Ectodermal cell (in vitro differentiated cells): ENCODE results near the gene ANKDD1B.

Source experiments
- H3K27ac ChIP-seq: 2 replicates; pipeline ENCODE4 v1.7.0; 2013; ENCODE audit warnings: mild to moderate bottlenecking, low read depth, low read length; ENCODE audit not compliant: insufficient read depth, poor library complexity, severe bottlenecking
- H3K27me3 ChIP-seq: 2 replicates; pipeline ENCODE4 v1.7.0; 2013; ENCODE audit warnings: mild to moderate bottlenecking, low read length; ENCODE audit not compliant: insufficient read depth, control insufficient read depth, poor library complexity, severe bottlenecking
- H3K36me3 ChIP-seq: one replicate; pipeline ENCODE4 v1.7.0; 2013; ENCODE audit warnings: low read length; ENCODE audit not compliant: control insufficient read depth, insufficient read depth
- H3K4me1 ChIP-seq: one replicate; pipeline ENCODE4 v1.7.0; 2013; ENCODE audit warnings: low read length; ENCODE audit not compliant: control insufficient read depth, insufficient read depth
- H3K4me3 ChIP-seq: 2 replicates; pipeline ENCODE4 v1.7.0; 2013; ENCODE audit warnings: low read depth, low read length, control low read depth; ENCODE audit not compliant: insufficient read depth
- H3K9me3 ChIP-seq: 2 replicates; pipeline ENCODE4 v1.7.0; 2013; ENCODE audit warnings: mild to moderate bottlenecking, low read length, moderate library complexity; ENCODE audit not compliant: control insufficient read depth
- WGBS, 2 experiments: methylation state at CpG; one replicate each; pipeline ENCODE4 v1.1.7; 2013; ENCODE audit warnings: missing lambda C conversion rate in 2 of 2; 5-methylcytosine and 5-hydroxymethylcytosine counted together

The ANKDD1B gene

DNA sequence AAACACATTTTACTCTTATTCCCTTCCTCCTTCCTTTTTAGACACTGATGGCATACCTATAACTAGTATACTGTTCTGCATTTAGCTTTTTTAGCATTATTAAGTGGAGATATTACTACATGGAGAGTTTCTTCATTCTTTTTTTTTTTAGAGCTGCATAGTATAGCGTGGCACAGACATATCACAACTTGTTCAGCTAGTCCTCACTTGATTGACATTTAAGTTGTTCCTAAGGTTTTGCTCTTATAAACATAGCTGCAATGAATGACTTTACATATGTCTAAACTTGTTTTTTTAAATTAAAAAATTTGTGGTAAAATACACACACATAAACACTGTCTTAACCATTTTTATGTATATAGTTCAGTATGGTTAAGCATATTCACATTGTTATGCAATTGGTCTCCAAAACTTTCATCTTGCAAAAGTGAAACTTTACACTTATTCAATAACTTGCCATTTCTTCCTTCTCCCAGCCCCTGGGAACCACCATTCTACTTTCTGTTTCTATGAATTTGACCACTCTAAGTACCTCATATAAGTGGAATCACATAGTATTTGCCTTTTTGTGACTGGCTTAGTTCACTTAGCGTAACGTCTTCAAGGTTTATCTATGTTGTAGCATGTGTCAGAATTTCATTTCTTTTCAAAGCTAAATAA is 48.7 kb downstream of the ANKDD1B start:
- 83 to 97% methylated on average over 2 to 3 of the region's 3 CpGs for WGBS, 2 experiments
- Histone ChIP-seq H3K4me1 (peaks cover 3% of the 10 kb centered on the region), H3K36me3 (no peaks in the 10 kb centered on the region), H3K4me3 (no peak overlapping the region), H3K27ac (no peak overlapping the region), H3K27me3 (no peaks in the 10 kb centered on the region), H3K9me3 (no peaks in the 10 kb centered on the region)

DNA sequence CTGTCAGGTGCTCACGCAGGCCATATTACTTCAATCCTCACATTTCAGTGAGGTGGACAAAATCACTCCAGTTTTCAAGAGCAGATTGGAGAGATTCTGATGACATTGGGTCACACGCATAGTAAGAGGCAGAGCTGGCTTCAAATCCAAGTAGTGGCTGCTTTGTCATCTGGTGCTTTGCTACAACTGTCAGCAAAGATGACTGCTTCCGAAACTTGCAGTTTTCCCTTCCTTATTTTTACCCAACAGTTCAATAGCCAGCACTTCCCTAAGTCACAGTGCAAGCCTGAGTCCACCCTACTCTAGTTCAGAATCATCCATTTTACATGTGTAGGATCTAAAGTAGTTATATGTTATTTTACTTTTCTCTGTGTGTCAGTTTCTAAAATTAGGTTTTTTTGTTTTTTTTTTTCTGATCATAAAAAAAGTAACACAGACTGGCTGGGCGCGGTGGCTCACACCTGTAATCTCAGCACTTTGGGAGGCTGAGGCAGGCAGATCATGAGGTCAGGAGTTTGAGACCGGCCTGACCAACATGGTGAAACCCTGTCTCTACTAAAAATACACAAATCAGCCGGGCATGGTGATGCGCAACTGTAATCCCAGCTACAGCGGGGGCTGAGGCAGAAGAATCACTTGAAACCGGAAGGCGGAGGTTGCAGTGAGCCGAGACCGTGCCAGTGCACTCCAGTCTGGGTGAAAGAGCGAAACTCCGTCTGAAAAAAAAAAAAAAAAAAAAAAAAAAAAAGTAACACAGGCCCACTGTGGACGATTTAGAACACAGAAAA is 49.6 kb downstream of the ANKDD1B start:
- Histone ChIP-seq H3K4me3 (no peak overlapping the region), H3K27me3 (no peaks in the 10 kb centered on the region), H3K27ac (no peak overlapping the region), H3K9me3 (no peaks in the 10 kb centered on the region), H3K4me1 (no peaks in the 10 kb centered on the region), H3K36me3 (no peaks in the 10 kb centered on the region)
- WGBS, 2 experiments, result 91 to 93% methylated on average over 16 of the region's 16 CpGs

DNA sequence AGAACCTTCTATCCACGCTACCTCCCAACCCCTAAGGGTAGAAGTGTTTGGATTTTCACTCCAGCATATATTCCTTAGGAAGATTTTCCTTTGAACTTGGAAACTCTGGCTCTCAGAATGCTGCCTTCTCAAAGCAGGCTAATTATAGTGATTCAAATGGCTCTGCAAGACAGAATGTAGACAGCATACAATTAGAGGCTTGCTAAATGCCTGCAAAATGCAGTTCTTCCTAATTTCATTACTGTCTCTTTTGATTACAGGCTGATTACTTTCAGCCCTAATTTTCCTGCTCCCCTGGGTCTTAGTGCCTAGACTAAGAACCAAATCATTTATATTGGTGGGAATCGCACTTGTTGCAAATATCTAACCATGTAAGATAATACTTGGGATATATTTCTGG is 50.8 kb downstream of the ANKDD1B start:
- no peaks in the 10 kb centered on the region for H3K27me3 ChIP-seq
- H3K9me3 ChIP-seq, result no peaks in the 10 kb centered on the region
- WGBS, 2 experiments, result 83% methylated on average over 1 to 2 of the region's 2 CpGs
- H3K36me3 ChIP-seq, result no peaks in the 10 kb centered on the region
- no peak overlapping the region for H3K4me3 ChIP-seq
- no peak overlapping the region for H3K27ac ChIP-seq
- peaks cover 4% of the 10 kb centered on the region for H3K4me1 ChIP-seq

DNA sequence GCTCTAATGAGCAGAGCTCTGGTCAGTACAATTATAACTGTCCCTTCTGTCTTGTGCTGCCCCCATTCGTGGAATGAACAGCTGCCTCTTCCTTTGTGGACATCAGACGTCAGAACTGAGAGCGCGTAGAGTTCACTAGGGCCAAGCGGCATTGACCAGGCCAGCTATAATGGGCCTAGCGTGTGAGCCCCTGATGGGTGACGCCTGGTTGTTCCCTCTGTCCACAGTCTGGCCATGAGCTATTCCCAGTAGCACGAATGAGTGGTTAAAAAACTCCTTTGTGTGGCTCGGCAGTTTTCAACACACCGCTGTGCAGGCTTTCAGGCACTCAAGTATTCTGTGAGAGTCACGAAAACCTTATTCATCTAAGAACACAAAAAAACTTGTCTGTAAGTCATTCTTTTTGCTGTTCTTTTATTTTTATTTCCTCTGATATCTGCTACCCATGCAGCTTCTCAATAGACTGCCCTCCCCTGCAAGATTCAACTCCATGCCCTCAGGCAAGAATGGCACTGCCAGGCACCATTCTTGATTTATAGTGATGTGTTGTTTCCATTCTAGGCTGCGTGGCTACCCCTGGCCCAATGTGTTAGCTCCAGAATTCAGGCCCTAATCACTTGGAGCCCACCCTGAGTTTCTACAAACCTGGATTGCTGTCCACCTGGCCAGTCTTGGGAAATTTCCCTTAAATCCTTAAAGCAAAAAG is 52.5 kb downstream of the ANKDD1B start:
- Histone ChIP-seq H3K9me3 (no peaks in the 10 kb centered on the region), H3K27ac (no peak overlapping the region), H3K4me1 (peaks cover 11% of the 10 kb centered on the region), H3K27me3 (no peaks in the 10 kb centered on the region), H3K36me3 (no peaks in the 10 kb centered on the region), H3K4me3 (no peak overlapping the region)
- WGBS, 2 experiments, result 81 to 84% methylated on average over 12 of the region's 12 CpGs

DNA sequence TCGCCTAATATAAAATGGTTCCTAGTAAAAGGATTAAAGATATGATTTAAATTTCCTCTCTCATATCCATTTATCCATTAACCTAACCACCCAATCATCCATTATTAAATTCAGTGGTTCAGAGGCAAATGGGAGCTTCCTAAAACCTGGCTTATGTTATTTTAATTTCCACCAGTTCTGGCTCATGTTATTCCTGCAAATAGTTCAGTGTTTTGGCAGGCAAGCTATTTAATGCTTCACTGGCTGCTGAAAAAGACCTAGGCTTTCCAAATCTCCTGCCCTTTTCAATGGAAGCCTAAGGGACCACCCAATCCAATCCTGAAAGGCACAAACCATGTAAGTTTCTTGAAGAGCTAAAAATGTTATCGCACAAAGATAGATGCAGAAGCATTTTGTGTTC is 53.7 kb downstream of the ANKDD1B start:
- no peaks in the 10 kb centered on the region for H3K36me3 ChIP-seq
- no peaks in the 10 kb centered on the region for H3K27me3 ChIP-seq
- H3K4me1 ChIP-seq, result peaks cover 17% of the 10 kb centered on the region
- H3K4me3 ChIP-seq, result no peak overlapping the region
- H3K27ac ChIP-seq, result no peak overlapping the region
- WGBS, 2 experiments, result 100% methylated on average over 1 of the region's 2 CpGs
- H3K9me3 ChIP-seq, result no peaks in the 10 kb centered on the region

DNA sequence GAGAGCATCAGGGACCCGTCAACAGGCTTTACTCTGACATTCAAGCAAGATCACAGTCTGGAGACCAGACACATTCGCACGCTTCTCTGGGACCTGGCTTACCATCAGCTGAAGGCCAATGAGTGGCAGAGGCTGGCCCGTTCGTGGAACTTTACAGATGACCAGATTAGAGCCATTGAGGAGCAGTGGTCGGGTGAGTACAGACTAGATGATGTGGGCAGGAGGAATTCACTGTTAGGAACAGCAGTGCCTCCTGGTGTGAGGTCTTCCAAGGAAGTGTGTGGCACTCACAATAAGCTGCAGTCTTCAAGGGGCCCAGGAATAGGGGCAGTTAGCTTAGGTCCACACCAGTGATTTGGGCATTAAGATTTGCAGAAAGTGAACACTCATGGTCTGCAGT is 55.5 kb downstream of the ANKDD1B start:
- no peak overlapping the region for H3K4me3 ChIP-seq
- no peaks in the 10 kb centered on the region for H3K36me3 ChIP-seq
- H3K4me1 ChIP-seq, result peaks cover 17% of the 10 kb centered on the region
- H3K9me3 ChIP-seq, result no peaks in the 10 kb centered on the region
- WGBS, 2 experiments, result 87 to 92% methylated on average over 6 of the region's 6 CpGs
- H3K27me3 ChIP-seq, result no peaks in the 10 kb centered on the region
- H3K27ac ChIP-seq, result no peak overlapping the region

DNA sequence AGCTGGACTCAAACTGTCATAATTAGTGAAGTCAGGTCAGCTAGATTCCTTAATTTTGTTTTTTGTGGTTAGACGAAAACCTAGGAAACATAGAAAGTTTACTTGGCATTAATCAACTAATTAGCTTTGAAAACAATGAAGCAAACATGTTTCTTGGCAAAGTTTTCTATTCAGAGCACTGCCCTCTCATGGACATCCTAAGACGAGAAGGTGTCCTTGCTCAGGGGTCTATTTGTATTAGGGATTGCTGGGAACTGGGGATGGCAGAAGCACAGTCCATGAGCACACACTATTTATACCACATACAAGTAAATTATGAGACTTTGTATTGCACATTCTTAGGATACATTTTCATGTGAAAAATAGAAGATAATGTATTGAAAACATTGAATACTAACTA is 56.3 kb downstream of the ANKDD1B start:
- no peak overlapping the region for H3K4me3 ChIP-seq
- no peaks in the 10 kb centered on the region for H3K27me3 ChIP-seq
- 60 to 67% methylated on average over 2 of the region's 2 CpGs for WGBS, 2 experiments
- H3K27ac ChIP-seq, result no peak overlapping the region
- H3K36me3 ChIP-seq, result no peaks in the 10 kb centered on the region
- no peaks in the 10 kb centered on the region for H3K9me3 ChIP-seq
- peaks cover 17% of the 10 kb centered on the region for H3K4me1 ChIP-seq

DNA sequence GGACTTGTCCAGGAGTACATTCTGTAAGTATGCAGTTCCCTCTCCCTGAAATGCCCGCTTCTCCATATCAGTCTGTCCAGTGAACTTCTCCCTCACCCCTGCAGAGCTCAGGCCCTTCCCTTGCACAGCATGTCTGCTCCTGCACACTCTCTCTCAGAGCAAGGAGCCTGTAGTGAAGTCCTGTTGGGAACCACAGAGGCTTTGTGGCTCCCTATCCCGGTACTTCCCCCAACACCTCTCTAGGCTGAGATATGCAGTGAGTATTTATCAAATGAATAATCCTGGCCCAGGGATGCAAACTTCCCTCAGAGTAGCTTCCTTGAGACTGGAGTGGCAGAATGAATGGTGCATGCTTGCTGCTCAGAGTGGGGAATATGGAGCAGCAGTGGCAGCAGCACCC is 57.2 kb downstream of the ANKDD1B start:
- H3K9me3 ChIP-seq, result no peaks in the 10 kb centered on the region
- no peak overlapping the region for H3K27ac ChIP-seq
- H3K4me3 ChIP-seq, result no peak overlapping the region
- WGBS, 2 experiments, result 86 to 95% methylated on average over 1 to 2 of the region's 2 CpGs
- no peaks in the 10 kb centered on the region for H3K27me3 ChIP-seq
- peaks cover 17% of the 10 kb centered on the region for H3K4me1 ChIP-seq
- no peaks in the 10 kb centered on the region for H3K36me3 ChIP-seq

DNA sequence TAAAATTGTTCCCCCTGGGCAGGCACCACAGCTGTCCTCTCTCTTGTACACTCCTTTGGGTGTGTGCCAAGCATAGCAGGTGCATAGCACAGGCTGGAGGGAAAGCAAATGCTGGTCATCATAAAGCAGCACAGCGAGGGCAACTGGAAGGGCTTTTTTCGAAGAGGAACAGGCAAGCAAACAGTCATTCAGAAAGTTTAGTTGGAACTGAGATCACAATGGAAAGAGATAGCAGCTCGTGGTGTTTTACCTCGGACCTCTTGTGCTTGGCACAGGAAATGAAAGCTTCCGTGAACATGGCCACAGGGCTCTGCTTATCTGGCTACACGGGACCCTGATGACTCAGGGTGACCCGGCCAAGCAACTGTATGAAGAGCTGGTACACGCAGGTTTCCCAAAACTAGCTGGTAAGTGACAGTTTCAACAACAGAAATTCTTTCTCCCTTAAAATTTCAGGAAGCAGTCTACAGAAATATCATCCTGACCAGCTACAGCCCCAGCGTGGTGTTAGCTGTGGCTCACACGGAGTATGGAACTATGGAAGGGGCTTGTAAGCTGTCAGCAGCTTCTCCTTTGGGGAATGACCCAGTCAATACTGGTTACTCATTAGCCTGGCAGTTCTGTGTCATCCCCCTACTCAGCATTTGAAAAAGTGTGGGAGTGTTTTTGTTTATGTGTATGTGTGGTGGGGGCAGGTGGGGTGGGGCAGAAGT is 57.9 kb downstream of the ANKDD1B start:
- Histone ChIP-seq H3K9me3 (no peaks in the 10 kb centered on the region), H3K36me3 (no peaks in the 10 kb centered on the region), H3K27ac (no peak overlapping the region), H3K4me3 (no peak overlapping the region), H3K4me1 (peaks cover 17% of the 10 kb centered on the region), H3K27me3 (no peaks in the 10 kb centered on the region)
- 70 to 75% methylated on average over 10 of the region's 10 CpGs for WGBS, 2 experiments

DNA sequence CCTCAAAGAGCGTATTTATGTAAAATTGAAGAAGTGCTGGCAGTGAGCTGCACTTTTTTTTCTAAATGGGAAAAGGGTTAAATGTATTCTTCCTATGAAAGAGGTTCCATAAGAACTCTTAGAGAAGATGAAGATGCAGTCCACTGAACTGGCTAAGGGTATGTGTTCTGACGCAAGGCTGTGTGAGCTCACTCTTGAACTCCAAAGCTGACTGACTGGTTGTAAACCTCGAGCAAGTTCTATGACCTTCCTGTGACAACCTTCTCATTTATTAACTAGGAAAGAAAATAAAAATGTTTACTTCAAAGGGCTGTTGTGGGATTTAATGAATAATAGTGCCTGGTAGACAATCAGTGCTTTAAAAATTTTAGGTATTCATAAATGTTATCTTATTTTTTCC is 59.3 kb downstream of the ANKDD1B start:
- WGBS, 2 experiments, result 98 to 100% methylated on average over 3 of the region's 3 CpGs
- no peaks in the 10 kb centered on the region for H3K9me3 ChIP-seq

More for the DNA sequence above, 59.3 kb downstream of the ANKDD1B start:
- H3K27me3 ChIP-seq, result no peaks in the 10 kb centered on the region
- no peak overlapping the region for H3K27ac ChIP-seq
- no peaks in the 10 kb centered on the region for H3K36me3 ChIP-seq
- H3K4me1 ChIP-seq, result peaks cover 17% of the 10 kb centered on the region
- H3K4me3 ChIP-seq, result no peak overlapping the region
